Suppressor macrophage treated with lipopolysaccharide for 4 hours (primary cell): ENCODE data around the gene GNAZ.
A peak's percentile ranks its signal among the peaks of the same experiment; 100 is the strongest.
"Not testable (repeated sequence)": the region's sequence is repeated elsewhere in the genome, so short reads cannot be mapped to it uniquely, and the experiment has no call there.

ENCODE experiments used
- DNase-seq: peaks from one replicate; pipeline ENCODE4 v3.0.0-alpha.2; 2020

GNAZ gene

DNA sequence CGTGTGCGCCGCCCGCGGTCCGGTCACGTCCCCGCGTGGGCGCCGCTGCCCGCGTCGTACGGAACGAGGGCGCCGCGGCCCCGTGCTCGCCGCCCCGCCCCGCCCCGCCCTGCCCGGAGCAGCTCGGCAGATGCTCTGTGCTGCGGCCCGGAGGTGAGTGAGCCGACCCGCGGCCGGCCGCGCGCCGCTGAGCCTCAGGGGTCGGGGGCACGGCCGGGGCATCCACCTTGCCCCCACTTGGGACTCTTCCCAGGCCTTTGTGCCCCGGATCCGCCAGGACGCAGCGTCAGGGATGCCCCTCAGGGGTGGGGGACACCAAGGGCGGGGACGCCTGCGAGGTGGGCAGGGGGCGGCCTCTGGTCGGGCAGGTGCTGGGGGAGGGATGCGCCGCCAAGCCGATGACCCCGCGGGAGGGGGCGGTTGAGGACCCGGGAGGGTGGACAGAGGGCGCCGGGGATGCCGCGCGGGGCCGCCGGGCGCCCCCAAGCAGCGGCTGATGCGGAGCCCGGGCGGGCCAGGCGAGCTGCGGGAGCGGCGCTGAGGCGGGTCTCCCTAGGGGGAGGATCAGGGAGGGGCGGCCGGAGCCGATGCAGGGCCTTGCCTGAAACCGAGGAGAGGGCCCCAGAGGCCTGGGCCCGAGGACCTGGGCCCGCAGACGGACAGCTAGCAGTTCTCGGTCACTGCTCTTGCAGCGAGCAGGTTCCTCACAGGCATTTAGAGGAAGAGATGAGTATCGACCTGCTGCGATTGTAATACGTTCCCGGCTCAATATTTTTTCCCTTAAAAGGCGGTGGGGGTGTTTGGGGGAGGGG, at the start of gene GNAZ:
Gene GNAZ, plus strand, starts transcription at position 102 of the 812 bp plus-strand sequence. CDS start 25,177 bp downstream, outside the sequence.
- DNase-seq = no peak

GRCh38 chr22:23020659-23021293, 49.5 kb upstream of the GNAZ start:
- DNase-seq = no peak

DNA sequence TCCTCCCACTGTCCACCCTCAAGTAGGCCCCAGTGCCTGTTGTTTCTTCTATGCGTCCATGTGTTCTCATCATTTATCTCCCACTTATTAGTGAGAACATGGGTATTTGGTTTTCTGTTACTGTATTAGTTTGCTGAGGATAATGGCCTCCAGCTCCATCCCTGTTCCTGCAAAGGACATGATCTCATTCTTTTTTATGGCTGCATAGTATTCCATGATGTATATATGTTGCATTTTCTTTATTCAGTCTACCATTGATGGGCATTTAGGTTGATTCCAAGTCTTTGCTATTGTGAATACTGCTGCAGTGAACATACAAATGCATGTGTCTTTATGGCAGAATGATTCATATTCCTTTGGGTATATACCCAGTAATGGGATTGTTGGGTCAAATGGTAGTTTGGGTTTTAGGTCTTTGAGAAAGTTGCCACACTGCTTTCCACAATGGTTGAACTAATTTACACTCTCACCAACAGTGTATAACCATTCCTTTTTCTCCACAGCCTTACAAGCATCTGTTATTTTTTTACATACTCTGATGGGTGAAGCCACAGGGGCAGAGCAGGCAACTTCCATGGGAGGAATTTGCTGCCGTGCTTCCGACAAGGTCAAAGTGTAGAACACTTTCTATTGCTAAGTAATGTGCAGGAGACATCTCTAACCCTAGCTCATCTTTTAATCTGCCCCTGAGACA, 48.5 kb upstream of the GNAZ start:
- DNase-seq = not testable (repeated sequence)

GRCh38 chr22:23023294-23023693, 47.0 kb upstream of the GNAZ start:
- no peak for DNase-seq

DNA sequence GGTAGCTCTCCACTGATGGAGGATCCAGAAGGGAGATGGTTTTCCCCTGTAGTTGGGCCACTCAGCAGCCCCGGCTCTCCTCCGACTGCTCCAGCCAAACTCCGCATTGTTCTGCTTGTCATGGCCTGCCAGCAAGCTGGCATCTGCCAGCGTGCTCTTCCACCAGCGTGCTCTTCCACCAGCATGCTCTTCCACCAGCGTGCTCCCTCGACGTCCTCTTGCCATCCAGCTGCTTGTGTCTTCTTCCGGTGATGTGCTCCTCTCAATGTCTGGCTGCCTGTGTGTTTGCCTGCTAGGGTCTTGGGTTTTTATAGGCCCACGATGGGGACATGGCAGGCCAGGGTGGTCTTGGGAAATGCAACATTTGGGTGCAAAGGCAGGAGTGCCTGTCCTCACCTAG, 43.5 kb upstream of the GNAZ start:
- no peak for DNase-seq

DNA sequence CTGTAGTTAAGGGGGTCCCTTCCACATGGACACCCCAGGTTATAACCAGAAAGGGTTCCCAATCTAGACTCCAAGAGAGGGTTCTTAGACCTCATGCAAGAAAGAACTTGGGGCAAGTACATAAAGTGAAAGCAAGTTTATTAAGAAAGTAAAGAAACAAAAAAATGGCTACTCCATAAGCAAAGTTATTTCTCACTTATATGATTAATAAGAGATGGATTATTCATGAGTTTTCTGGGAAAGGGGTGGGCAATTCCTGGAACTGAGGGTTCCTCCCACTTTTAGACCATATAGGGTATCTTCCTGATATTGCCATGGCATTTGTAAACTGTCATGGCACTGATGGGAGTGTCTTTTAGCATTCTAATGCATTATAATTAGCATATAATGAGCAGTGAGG, 42.5 kb upstream of the GNAZ start:
- DNase-seq = not testable (repeated sequence)

GRCh38 chr22:23029521-23030228, 40.6 kb upstream of the GNAZ start:
- DNase-seq = no peak

- DNase-seq = no peak
Measured at GRCh38 chr22:23031381-23031780, 38.9 kb upstream of the GNAZ start.

DNA sequence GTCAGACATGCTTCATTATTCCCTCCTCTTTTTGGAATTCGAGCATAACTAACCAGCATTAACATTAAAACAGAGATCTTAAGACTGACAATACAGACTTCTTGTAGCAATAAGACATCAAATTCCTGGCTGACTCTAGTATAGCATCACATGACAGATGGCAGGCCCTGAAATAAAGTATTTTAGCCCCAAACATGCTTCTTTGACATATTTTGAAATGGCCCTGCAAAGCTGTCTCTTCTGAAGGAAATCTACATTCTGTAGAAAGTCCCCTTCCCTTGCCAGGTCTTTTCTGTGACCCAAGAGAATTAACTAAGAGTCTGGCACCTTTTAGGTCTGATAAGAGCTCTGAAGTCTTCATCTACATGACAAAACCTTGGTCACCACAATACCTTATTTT, 38.5 kb upstream of the GNAZ start:
- DNase-seq = no peak

- DNase-seq = no peak
Measured at GRCh38 chr22:23032658-23033057, 37.7 kb upstream of the GNAZ start.

DNA sequence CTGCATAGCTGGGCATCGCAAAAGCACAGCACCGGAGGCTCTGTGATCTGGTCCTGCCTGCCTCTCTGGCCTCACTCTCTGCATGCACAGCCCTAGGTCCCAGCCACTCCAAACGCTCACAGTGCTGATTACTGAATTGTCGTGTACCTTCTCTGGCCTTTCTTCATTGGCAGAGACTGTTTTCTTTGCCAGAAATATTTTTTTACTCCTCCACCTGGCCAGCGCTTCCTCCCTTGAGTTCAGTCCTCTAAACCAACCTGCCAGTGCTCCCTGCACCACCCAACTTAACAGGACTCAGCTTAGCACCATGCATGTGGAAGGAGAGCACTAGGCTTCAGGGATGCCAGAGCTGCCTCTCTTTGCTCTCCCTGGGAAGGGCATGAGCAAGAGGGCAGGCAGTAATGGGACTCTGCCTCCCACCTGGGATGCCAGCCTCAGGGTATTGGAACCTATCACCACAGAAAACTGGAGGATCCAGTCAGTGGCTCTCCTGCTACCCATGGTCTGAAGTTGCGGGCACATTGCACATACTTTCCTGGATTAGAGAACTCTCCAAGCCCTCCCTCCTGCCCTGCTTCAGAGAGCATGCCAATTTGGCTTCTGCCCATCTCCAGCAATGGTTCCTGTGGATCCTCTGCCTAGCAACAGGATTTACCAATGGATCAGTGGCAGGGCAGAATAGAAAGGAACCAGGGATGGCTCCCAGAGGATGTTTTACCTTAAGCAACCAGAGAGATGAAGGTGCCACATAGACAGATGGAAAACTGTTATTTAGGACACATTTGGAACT, 37.0 kb upstream of the GNAZ start:
- DNase-seq = no peak

GRCh38 chr22:23034621-23035556, 35.4 kb upstream of the GNAZ start:
- DNase-seq = no peak

DNA sequence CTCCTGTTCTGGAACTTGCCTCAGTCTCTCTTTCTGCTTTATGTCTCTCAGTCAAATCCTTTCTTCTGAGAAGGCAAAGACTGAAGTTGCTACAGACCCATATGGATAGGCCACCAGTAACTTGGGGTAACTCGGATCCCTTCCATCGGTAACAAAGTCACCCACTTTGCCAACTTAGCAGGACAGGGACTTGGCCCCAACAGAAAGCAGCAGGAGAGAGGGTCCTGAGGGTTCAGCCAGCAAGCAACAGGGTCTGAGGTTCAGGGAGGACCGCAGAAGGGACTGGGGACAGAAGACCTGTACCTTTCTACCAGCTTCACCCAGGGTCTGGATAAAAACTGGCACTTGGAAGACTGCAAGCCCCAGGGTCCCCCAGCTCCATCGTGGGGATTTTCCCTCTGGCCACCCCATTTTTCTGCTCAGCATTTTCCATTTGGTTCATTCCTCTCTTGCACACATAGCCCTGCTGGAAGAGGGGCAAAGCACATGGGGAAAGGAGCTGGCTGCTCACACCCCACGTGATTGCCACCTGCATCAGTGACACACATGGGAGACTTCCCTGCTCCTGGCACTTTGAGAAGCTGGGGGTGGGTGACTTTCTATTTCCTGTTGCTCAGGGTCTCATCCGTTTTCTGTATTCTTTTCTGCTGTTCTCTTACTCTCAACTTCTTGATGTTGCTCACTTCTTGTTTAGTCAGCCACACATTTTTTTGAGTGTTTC, 34.6 kb upstream of the GNAZ start:
- DNase-seq = no peak

- DNase-seq = peak; percentile 44
Measured at GRCh38 chr22:23036684-23037428, 33.5 kb upstream of the GNAZ start.

DNA sequence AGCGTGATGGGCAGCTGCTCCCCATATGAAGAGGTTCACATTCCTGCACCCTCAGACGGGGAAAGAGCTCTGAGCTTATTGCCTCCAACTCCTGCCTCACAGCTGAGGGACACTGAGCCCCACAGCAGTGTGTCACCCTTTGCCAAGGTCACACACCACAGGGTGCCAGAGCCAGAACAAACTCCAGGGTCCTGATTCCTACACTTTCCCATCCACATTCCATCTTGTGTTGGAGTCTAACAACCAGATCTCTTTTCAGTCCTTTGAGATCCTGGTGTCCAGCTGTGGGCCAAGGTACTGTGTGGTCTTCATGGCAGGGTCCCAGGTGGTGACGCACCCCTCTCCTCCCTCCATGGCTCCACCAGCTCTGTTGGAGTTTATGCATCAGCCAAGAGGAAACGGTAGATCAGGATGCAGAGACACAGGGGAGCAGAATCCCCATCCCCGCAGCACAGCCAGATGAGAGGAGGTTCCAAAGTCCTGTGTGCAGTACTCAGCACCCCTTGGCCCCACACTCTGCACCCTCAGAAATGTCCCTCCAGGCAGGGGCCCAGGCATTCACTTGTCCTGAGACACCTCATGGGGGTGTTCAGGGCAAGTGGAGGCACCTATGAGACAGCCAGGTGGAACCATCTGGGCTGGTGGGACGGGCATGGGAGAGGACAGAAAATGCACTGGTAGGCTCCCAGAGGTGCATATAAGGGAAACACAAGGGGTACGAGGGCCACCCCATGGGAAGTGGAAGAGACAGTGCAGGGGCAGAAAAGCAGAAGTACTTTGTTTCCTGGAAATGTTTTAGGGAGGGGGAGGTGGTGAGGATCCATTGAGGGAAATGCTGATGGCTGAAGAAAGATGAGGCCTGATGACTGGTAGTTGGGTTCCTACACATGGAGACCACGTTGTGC, 32.6 kb upstream of the GNAZ start:
- no peak for DNase-seq

DNA sequence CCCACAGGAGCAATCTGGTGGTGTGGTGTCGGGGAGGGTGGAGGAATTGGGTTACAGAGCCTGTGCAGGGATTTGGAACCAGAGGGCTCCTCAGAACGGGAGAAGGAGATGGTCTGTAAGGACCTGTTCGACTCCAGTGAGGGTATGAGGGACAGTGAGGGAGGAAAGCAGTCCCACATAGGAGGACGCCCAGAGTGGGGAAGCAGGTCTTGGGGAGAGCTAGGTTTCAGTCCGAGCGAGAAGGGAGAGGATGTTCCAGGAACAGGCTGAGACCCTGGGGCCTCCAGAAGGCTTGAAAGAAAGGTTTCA, 32.0 kb upstream of the GNAZ start:
- DNase-seq = no peak

- no peak for DNase-seq
Measured at GRCh38 chr22:23038902-23039301, 31.4 kb upstream of the GNAZ start.

DNA sequence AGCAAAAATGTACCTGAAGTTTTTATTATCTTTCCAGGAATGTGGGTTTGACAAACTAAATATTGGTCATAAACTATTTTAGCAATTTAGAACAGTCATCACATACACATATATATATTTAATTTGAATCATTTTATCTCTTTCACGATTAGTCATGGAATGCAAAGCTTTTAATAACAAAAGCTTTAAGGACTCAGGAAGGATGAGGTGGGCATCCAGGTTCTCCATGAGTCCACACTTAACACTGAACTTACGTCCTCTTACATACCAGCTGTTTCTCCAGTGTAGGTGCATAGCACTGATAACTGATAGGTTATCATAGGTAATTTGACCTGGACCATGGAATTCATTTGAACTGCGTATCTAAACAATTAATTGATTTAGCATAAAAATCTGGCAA, 28.1 kb upstream of the GNAZ start:
- DNase-seq = no peak

DNA sequence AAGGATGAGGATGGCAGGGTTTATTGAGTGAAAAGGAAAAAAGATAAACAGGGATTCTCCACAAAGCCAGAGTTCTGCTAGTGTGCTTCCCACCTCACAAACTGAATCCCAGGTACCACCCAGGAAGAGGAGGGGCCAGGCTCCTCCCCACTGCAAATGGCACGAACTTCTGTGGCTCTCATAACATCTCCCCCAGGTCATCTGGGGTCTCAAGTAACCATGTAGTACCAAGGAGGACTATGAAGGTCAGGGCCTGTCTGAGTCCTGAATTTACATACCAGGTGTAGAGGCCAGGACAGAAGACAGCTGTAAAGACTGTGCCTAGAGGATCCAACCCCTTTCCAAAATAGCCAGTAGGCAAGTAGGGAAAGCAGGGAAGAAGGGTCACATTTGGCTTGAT, 25.7 kb upstream of the GNAZ start:
- DNase-seq = no peak
